Measurements from ENCODE around the gene PLGRKT. TPM values are rescaled to one million over a fixed set of nuclear protein-coding genes. Genes with fewer than 3 reads are reported as not detected.

Gene PLGRKT
- polyA plus RNA-seq, 3 donors: 4.6 to 19.7 (median 14.8) TPM

DNA sequence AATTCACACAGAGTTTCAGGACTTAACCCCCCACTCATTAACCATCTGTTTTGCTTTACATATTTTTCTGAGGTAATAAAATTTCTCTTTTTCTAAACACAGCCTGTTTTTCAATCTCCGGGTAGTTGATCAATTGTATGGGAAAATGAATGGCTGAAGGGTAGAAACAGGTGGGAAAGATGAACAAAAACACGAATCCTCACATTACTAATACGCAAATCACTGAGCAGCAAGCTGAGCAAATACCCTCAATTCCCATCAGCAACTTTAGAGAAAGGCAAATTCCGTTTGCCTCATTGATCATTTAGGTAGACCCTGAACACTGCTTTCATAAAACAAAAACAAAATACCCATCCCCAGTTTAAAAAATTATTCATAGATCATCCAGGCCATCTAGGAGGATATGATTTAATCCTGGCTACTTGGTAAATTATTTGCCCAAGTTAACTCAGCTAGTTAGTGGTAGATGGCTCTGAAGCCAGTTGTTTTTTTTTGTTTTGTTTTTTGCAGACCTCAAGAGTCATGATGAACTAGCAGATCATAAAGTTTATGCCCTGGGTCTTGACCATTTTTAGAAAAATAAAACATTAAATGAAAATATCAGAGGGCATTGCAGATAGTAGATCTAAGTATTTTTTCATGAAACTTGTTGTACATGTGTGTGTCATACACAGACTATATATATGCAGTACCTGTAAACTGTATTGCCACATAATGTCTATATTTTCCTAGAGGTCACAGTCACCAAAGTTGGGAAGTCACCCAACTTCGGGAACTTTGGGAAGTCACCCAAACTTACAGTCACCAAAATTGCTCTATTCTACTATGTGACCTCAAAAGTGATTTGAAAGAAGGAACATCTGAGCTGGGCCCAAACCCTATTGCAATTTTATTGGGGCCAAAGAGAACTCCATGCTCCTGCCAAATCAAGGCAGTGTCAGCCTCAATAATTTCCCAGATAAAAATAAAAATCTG, 11.0 kb upstream of the PLGRKT start:
- no peak overlapping the region for H3K27ac ChIP-seq (ENCODE audit: low read depth in 1 of 2, low read length in 2 of 2)
- H3K79me2 ChIP-seq (ENCODE audit: insufficient read depth, low read length): no peaks in the 10 kb centered on the region
- H4K20me1 ChIP-seq (ENCODE audit: insufficient read depth, low read length): no peaks in the 10 kb centered on the region
- no peaks in the 10 kb centered on the region for H3K36me3 Mint-ChIP-seq
- H2AFZ ChIP-seq (ENCODE audit: insufficient read depth, low read depth, low read length, poor library complexity, severe bottlenecking): no peak overlapping the region
- peaks cover 39% of the 10 kb centered on the region for H3K4me1 Mint-ChIP-seq
- WGBS (ENCODE audit: insufficient coverage): 50% methylated on average over 1 of the region's 5 CpGs
- no peak overlapping the region for H3K9ac ChIP-seq (ENCODE audit: insufficient read depth, low read length, poor library complexity, severe bottlenecking)
- intact Hi-C loops (cut with micrococcal nuclease): no loop called here
- H3K4me1 ChIP-seq (ENCODE audit: control insufficient read depth in 1 of 2, insufficient read depth in 2 of 2, low read length in 2 of 2): peaks cover 42 to 50% of the 10 kb centered on the region in 2 donors
- H3K27me3 ChIP-seq (ENCODE audit: control insufficient read depth in 2 of 2, insufficient read depth in 2 of 2, low read length in 2 of 2): no peaks in the 10 kb centered on the region
- H3K9me3 ChIP-seq (replicated peaks in 1 of 2; ENCODE audit: control insufficient read depth in 1 of 2, insufficient read depth in 1 of 2, low read length in 2 of 2): no peaks in the 10 kb centered on the region
- DNase-seq: peak in 1 of 3 donors; percentile 37
- no peaks in the 10 kb centered on the region for H3K36me3 ChIP-seq (replicated peaks in 1 of 2; ENCODE audit: control insufficient read depth in 1 of 2, insufficient read depth in 2 of 2, low read length in 2 of 2)
- H3K27ac Mint-ChIP-seq: peak overlapping the region in 3 of 7 donors; percentile 87 to 92 (median 87)
- H3K27me3 Mint-ChIP-seq (ENCODE audit: low read depth in 3 of 3): peaks cover 0 to 2% (median 2%) of the 10 kb centered on the region in 3 donors
- no peak overlapping the region for H3K4me3 Mint-ChIP-seq
- no peak overlapping the region for H3K4me2 ChIP-seq (replicated peaks; ENCODE audit: extremely low read depth, low read length, poor library complexity, severe bottlenecking)
- peaks cover 0 to 1% (median 0%) of the 10 kb centered on the region in 7 donors for H3K9me3 Mint-ChIP-seq
- TF ChIP-seq, protein P1, sequence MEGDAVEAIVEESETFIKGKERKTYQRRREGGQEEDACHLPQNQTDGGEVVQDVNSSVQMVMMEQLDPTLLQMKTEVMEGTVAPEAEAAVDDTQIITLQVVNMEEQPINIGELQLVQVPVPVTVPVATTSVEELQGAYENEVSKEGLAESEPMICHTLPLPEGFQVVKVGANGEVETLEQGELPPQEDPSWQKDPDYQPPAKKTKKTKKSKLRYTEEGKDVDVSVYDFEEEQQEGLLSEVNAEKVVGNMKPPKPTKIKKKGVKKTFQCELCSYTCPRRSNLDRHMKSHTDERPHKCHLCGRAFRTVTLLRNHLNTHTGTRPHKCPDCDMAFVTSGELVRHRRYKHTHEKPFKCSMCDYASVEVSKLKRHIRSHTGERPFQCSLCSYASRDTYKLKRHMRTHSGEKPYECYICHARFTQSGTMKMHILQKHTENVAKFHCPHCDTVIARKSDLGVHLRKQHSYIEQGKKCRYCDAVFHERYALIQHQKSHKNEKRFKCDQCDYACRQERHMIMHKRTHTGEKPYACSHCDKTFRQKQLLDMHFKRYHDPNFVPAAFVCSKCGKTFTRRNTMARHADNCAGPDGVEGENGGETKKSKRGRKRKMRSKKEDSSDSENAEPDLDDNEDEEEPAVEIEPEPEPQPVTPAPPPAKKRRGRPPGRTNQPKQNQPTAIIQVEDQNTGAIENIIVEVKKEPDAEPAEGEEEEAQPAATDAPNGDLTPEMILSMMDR (IDR thresholded peaks at IDR 0.05): no peak
- H3K4me3 ChIP-seq (replicated peaks in 1 of 3; ENCODE audit: low read depth in 2 of 3, low read length in 3 of 3): no peak overlapping the region

DNA sequence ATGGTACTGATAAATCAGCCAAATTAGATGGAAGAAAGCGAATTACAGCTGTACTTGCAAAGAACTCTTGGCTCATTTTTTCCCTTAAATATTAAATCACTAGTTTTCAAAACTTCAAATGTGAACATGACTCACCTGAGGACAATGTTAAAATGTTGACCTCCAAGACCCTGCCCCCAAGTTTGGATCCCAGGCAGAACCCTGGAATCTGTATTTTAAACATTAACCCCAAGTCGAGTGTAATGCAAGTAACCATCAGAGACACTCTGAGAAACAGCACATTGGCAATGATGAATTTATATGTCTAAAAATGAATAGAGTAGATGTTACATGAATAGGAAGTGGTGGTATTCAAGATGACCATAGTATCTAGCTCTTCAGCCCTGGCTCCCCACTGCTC, 10.3 kb upstream of the PLGRKT start:
- H3K27me3 Mint-ChIP-seq (ENCODE audit: low read depth in 3 of 3): peaks cover 0 to 2% (median 2%) of the 10 kb centered on the region in 3 donors
- no peaks in the 10 kb centered on the region for H3K79me2 ChIP-seq (ENCODE audit: insufficient read depth, low read length)
- no peak overlapping the region for H3K4me3 Mint-ChIP-seq
- no peaks in the 10 kb centered on the region for H3K36me3 ChIP-seq (replicated peaks in 1 of 2; ENCODE audit: control insufficient read depth in 1 of 2, insufficient read depth in 2 of 2, low read length in 2 of 2)
- H4K20me1 ChIP-seq (ENCODE audit: insufficient read depth, low read length): no peaks in the 10 kb centered on the region
- no peak overlapping the region for H2AFZ ChIP-seq (ENCODE audit: insufficient read depth, low read depth, low read length, poor library complexity, severe bottlenecking)
- no CpG with 5 or more reads among the region's 2 CpGs for WGBS (ENCODE audit: insufficient coverage)
- no peaks in the 10 kb centered on the region for H3K9me3 Mint-ChIP-seq
- no peak overlapping the region for H3K9ac ChIP-seq (ENCODE audit: insufficient read depth, low read length, poor library complexity, severe bottlenecking)
- no peaks in the 10 kb centered on the region for H3K36me3 Mint-ChIP-seq
- intact Hi-C loops (cut with micrococcal nuclease): no loop called here
- no peak overlapping the region for H3K27ac Mint-ChIP-seq
- H3K9me3 ChIP-seq (replicated peaks in 1 of 2; ENCODE audit: control insufficient read depth in 1 of 2, insufficient read depth in 1 of 2, low read length in 2 of 2): no peaks in the 10 kb centered on the region
- no peak overlapping the region for H3K4me3 ChIP-seq (replicated peaks in 1 of 3; ENCODE audit: low read depth in 2 of 3, low read length in 3 of 3)
- H3K27me3 ChIP-seq (ENCODE audit: control insufficient read depth in 2 of 2, insufficient read depth in 2 of 2, low read length in 2 of 2): no peaks in the 10 kb centered on the region
- TF ChIP-seq, protein P1 (IDR thresholded peaks at IDR 0.05): no peak
- H3K27ac ChIP-seq (ENCODE audit: low read depth in 1 of 2, low read length in 2 of 2): no peak overlapping the region
- peaks cover 39% of the 10 kb centered on the region for H3K4me1 Mint-ChIP-seq
- no peak overlapping the region for H3K4me2 ChIP-seq (replicated peaks; ENCODE audit: extremely low read depth, low read length, poor library complexity, severe bottlenecking)
- peaks cover 42 to 50% of the 10 kb centered on the region in 2 donors for H3K4me1 ChIP-seq (ENCODE audit: control insufficient read depth in 1 of 2, insufficient read depth in 2 of 2, low read length in 2 of 2)
- DNase-seq: no peak
